GM18867 (cell line): ENCODE results near the gene SMIM44.

Experiments used
- ATAC-seq: cut with Tn5 transposase; IDR thresholded peaks from one replicate; pipeline ENCODE4 v1.9.1; 2021; ENCODE audit warnings: mild to moderate bottlenecking, moderate library complexity; ENCODE audit not compliant: unreplicated experiment

The SMIM44 gene

DNA sequence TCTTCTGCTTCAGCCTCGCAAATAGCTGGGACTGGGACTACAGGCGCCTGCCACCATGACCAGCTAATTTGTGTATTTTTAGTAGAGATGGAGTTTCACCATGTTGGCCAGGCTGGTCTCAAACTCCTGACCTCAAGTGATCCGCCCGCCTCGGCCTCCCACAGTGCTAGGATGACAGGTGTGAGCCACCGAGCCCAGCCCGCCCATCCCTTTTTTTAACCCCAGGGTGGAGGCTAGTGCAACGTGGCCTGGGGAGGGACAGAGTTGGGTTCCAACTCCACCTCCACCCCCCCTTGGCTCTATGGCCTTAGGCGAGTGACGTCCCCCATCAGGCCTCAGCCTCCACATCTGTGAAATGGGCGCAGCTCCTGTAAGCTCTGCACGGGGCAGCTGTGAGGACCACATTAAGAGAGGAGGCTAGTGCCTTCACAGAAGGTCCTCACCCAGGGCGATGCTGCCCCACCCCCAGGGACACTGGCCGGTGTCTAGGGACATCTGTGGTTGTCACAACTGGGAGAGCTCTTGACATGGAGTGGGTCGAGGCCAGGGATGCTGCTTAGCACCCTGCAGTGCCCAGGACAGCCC, 40.7 kb downstream of the SMIM44 start:
- no peak for ATAC-seq

DNA sequence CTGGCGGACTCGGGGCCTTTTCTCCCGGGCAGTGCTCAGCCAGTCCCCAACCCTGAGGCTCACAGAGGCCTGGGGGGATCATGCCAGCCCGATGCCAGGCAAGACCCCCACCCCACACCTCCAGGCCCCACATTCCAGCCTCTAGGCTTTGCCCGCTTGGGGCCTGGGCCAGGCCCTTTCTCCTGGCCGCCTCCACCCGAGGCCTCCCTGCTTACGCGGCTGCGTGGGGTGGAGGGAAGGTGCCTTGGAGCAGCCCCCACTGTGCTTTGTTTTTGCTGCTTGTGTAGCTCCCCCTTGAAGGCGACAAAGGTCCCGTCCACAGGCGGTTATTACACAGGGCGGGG, 41.3 kb downstream of the SMIM44 start:
- ATAC-seq, result no peak

DNA sequence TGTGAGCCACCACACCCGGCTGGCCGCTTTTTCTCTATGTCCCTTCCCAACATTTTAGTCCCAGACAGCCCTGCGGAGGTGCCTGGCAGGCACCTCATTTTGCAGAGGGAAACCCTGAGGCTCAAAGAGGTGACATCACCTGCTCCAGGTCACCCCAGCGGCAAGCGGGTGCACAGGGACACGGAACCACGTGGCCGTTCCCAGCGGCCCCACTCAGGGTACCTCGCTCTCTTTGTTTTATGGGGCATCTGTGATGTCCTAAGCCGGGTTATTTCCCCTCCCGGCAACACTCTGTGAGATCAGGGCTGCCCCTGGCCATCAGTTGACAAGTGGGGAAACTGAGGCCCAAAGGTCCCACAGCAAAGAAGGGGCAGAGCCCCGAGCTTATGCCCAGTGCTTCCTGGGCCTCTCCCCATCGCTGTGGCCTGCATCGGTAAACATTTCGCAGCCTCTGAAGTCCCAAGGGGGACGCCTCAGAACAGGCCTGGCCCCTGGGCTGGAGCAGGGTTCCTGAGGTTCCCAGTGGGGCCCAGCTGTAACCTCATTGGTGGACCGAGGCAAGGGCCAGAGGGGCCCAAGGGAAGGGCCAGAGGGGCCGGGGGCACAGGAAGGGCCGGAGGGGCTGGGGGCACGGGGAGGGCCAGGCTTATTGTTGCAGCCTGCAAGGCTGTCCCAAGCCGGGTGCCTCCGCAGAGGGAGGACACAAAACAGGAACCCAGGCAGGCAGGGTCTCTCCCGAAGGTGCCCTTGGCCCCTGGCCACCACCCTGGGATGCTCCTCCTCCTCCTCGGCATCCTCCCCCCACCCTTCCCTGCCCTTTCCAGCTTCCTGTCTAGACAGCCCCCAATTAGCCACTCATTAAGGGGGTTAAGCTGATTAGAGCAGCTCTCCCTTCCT, 41.9 kb downstream of the SMIM44 start:
- no peak for ATAC-seq

DNA sequence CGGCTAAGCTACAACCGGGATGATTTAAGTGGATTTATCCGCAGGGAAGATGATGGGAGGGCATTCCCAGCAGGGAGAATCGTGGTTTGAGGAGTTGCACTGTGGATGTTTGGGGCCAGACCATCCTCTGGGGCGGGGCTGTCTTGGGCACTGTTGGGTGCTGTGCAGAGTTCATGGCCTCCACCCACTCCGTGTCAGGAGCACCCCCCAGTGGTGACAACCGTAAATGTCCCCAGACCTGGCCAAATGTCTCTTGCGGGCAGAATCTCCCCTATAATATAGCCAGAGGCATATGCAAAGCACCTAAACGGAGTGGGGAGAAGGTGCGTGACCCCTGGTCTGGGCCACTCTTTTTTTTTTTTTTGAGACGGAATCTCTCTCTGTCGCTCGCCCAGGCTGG, 43.2 kb downstream of the SMIM44 start:
- ATAC-seq, result no peak

DNA sequence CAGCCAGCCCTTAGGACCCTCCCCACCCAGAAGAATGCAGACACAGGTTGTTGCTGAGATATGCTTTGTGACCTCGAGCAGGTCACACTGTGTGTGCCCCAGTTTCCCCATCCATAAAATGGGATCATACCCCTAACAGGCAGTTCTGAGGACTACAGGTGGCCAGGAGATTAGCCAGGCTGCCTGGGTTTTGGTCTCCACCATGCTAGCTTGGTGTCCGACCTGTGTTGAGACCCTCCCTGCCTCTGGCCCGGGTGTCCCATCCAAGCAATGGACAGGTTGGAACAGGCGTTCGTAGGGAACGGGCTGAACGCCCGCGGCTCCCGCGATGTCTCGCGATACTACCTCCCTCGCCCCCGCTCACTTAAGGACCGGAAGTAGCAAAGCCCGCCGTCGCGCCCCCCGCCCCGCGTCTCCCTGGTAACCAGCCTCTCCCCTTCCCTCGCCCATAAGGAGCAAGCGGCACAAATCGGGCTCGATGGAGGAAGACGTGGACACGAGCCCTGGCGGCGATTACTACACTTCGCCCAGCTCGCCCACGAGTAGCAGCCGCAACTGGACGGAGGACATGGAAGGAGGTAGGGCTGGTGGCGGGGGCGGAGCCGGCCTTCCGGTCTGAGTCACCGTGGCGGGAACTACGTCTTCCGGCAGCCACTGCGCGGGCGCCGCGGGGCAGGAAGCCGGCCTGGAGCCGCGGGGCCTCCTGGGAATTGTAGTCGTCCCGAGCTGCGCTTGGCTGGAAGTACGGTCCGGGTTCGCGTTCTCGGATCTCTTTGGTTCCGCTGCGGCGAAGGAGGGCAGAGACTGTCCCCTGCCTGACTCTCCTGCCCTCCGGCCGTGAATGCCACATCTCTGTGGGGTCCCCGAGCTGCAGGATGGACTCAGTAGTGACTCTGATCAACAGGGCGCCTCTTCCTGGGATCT, 48.3 kb downstream of the SMIM44 start:
- ATAC-seq, result peak; percentile 86

DNA sequence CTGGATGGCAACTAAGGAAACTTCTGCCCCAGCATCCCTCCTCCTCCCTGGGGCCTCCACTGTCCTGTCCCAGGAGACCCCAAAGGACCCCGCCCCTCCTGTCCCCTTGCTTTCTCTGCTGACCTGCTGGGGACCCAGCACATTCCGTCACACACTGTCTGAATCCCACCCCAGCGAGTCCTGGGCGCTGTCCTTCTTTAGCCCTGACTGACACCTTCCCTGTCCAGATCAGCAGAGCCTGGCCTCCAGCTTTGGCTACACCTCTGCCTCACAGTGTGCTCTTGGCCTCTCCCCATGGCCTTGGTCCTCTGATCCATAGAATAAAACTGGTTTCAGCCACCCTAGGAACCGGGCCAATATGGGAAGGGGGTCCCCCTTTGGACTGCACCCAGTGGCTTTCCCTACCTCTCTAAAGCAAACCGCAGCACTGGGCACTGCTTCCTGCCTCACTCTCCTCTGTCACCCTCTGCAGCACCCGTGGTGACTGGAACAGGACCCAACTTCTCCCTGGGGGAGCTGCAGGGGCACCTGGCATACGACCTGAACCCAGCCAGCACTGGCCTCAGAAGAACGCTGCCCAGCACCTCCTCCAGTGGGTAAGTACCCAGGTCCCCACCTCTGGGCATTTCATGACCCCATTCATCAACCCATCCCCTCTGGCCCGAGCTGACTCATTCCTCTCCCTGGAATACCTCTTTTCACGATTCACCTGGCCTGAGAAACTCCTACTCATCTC, 49.3 kb downstream of the SMIM44 start:
- ATAC-seq, result no peak

DNA sequence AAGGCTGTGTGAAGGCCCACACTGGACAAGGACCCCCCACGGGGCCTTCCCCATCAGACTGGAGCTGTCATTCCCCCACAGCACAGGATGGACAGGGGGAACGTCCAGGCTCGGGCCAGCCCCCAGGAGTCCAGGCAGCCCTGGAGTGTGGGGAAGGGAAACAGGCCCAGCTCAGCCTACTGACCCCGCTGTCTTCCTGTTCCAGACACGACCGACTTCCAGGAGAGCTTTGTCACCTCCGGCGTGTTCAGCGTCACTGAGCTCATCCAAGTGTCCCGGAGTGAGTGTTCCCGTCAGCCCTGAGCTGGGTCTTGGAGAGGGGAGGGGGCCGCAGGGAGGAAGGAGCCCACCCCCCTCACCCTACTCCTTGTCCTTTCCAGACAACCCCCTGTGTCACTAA, 49.9 kb downstream of the SMIM44 start:
- ATAC-seq, result no peak
